Stimulated activated CD8-positive, alpha-beta memory T cell treated with anti-CD3 and anti-CD28 coated beads, Interleukin-4, amount 100 ng/mL, for 24 hours (primary cell): ENCODE data around the gene ANO2.

ENCODE experiments used
- DNase-seq: peaks from one replicate; pipeline ENCODE4 v3.0.0-alpha.2; 2020; ENCODE audit warnings: low read depth

Gene ANO2

DNA sequence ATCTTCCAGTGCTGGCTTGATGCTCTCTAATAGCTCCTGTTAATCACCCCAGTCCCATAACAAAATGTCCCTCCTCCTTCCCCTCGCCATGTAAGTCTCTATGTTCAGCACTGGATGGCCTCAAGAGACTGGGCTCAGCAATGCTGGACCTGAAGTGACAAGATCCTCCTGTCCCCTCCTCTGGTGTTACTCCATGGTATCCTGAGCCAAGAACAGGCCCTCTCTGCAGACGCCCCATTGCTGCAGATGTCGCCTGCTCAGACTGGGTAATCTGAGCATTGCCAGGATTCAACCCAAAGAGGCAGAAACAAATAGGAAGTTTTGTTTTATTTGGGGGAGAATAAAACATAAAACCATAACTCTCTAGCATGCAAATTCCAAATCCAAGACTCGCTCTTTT is 363.4 kb downstream of the ANO2 start:
- no peak for DNase-seq

- DNase-seq = no peak
Observed at GRCh38 chr12:5581019-5581418, 364.0 kb downstream of the ANO2 start.

DNA sequence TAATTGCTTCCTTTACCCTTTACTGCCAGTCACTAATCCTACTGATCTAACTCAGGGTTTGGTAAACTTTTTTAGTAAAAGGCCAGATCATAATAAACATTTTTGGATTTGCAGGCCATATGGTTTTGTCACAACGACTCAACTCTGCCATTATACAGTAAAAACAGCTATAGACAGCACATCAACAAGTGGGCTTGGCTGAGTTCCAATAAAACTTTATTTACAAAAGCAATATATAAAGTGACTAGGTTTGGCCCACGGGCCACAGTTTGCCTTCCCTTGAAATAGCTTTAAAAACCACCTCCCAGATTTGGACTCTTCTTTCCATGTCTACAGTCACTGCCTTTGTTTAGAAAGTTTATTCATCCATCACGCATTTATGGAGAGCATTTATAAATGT is 366.3 kb downstream of the ANO2 start:
- DNase-seq = no peak

DNA sequence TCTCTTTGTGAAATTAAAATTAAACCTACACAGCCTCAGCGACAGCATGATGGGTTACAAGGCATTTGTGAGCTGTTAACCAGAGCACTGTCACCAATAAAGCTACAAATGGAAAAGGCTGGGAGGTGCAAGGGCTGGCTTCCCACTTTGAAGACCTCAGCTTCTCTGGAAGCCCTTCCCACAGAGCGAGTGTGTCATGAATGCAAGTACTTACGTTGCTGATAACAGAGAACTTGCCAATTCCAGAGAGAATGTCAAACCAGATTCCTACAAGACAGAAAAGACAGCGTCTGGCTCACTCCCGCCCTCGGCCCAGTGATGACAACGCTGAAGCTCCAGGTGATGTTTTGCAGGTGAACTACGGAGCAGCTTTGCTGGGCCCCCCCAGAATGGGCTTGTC is 367.3 kb downstream of the ANO2 start:
- DNase-seq = no peak

DNA sequence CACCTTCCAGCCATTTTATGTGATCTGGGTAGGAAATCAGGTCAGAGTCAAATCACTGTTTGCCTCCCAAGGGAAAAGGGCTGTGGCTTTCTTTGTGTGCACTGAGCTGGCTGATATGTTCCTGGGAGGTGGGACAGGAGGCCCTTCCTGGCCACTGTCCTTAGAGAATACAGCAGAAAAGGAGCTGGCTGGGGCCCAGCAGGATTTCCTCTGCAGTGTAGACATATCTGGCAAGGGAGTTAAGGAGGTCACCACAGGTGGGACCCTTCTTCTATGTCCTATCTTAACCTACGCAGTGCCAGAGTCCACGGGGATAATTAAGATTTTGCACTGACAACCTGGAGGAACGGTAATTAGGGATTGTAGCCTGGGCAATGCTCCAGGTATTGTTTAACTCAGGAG is 367.8 kb downstream of the ANO2 start:
- DNase-seq = no peak

DNA sequence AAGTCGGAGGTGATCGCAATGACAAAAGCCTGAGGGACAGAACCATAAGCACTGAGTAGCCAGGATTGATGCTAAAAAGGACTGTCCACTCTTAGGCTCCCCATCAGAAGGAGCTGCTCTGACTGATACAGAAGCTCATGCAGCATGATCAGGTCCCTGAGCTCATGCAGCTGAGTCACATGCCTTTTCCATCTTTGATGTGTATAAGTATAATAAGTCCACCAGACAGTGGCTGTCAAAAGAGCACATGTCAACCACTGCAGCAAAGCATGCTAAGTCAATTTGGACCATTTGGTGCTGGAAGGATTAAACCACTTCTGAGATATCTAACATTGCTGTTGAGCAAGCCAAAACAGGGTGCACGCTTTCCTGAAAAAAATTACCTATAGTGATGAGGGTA is 369.1 kb downstream of the ANO2 start:
- no peak for DNase-seq

DNA sequence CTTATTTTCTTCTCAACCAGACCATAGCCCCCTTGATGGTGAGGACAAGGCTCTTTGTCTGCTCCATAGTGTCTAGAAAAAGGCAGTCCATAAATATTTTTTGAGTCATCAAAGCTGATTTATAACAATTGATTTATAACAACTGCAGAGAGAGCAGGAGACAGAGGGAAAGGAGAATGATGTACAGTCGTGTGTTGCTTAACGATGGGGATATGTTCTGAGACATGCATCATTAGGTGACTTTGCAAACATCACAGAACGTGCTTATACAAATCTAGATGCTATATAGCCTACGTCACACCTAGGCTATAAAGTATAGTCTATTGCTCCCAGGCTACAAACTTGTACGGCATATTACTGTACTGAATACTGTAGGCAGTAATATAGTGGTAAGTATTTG is 369.8 kb downstream of the ANO2 start:
- no peak for DNase-seq

- no peak for DNase-seq
Observed at GRCh38 chr12:5573390-5573789, 371.7 kb downstream of the ANO2 start.

- no peak for DNase-seq
Observed at GRCh38 chr12:5571115-5571514, 373.9 kb downstream of the ANO2 start.

- DNase-seq = no peak
Observed at GRCh38 chr12:5570416-5570815, 374.6 kb downstream of the ANO2 start.

DNA sequence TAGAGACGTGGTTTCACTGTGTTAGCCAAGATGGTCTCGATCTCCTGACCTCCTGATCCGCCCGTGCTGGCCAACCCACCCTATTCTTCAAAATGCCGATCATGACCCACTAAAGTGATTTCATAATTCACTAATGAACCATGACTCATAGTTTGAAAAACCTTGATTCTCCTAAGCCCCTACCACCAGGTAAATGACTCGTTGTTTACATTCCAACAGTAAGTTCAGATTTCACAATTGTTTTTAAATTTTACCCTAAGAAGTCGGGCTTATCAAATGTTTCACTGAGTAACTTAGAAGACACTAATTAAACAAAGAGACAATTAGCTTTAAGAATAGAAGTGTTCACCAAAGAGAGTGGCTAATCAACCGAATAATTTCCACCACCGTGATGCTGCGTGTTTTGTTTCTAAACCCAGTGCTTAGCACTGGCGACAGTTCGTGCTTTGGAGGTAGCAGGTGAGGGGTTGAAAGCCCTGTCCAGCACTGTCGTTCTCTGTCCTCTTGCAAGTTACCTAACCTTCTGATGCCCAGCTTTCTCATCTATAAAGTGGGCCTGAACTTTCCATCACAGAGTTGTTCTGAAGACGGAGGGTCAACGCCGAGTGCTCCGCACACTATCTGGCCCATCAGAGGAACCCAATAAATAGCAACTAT is 376.6 kb downstream of the ANO2 start:
- no peak for DNase-seq

DNA sequence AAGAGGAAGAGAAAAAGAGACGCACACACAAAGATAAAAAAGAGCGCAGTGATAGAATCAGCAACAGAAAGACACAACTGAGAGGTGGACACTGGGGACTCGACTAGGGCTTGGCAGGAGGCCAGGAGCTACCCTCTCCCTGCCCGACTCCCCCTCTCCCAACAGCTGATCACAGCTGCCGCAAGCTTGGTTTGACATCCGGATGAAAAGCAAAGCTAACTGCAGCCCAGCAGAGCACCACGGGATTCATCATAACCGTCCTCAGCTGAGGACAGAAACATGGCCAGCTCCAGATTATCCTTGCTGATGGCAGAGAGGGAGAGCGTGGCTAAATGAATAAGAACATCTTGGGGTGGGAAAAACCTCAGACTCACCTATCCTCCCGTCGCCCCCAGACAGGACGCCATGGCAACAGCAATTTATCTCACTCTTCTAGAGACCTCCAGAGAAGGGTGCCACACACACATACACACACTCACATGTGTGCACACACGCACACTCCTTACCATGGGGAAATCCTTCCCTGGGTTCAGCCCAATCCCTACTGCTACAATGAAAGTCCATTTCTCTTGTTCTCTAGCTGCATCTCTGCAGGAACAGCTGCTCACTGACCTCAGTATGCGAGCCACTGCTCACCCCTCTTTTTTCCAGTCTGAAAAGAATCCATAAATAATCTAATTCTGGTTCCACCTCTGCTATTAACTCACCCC is 377.9 kb downstream of the ANO2 start:
- DNase-seq = no peak

GRCh38 chr12:5565933-5566599 is 379.0 kb downstream of the ANO2 start:
- no peak for DNase-seq

DNA sequence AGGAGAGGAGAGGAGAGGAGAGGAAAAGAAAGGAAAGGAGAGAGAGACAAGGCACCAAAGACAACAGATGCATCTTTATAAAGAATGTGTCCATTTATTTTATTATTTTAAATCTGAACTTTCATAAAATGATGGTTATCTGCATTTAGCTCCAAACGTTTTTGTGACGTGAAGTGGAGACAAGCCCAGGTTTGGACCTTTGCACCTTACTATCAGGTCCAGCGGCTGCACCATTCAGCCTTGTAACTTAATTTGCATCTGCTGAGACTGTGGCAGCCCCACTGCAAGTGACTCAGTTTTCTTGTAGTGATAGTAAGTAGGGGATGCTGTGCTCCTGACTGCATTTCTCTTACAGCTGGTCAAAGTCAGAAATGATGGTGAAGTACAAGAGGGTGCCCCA is 382.5 kb downstream of the ANO2 start:
- no peak for DNase-seq

- DNase-seq = no peak
Observed at GRCh38 chr12:5561846-5562245, 383.2 kb downstream of the ANO2 start.

DNA sequence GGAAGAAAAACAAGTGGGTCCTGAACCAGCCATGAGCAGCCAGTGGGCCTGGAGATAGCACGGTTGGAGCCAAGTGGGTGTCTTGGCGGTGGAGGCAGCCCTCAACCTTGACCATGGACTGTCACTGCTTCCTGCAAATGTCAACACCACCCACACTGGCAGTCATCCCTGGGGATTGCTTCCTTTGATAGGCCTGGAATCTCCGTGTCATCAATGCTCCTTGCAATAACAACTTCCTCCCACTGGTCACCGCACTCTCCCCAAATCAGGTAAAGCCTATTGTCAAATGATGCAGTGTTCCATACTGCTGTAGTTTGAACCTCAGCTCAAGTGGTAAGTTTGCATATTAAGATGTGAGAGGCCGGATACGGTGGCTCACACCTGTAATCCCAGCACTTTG is 384.0 kb downstream of the ANO2 start:
- DNase-seq = no peak

DNA sequence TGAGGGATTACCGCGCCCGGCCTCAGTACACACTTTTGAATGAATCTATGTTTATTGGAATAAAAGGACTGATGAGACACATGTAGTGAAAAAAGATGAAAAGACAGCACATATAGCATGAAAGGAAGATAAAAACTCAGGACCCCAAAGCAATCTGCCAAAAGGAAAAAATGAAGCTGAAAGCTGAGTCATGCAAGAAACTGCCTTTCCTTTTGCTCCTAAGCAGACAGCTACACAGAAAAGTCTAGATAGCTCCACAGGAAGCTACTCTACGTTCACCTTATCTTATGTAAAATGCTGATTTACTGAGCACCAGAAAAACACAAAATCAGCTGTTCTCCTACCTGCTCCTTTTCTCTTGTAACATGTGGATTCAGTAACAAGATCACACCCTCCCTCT is 384.8 kb downstream of the ANO2 start:
- DNase-seq = no peak

- DNase-seq = no peak
Observed at GRCh38 chr12:5557906-5558305, 387.2 kb downstream of the ANO2 start.

DNA sequence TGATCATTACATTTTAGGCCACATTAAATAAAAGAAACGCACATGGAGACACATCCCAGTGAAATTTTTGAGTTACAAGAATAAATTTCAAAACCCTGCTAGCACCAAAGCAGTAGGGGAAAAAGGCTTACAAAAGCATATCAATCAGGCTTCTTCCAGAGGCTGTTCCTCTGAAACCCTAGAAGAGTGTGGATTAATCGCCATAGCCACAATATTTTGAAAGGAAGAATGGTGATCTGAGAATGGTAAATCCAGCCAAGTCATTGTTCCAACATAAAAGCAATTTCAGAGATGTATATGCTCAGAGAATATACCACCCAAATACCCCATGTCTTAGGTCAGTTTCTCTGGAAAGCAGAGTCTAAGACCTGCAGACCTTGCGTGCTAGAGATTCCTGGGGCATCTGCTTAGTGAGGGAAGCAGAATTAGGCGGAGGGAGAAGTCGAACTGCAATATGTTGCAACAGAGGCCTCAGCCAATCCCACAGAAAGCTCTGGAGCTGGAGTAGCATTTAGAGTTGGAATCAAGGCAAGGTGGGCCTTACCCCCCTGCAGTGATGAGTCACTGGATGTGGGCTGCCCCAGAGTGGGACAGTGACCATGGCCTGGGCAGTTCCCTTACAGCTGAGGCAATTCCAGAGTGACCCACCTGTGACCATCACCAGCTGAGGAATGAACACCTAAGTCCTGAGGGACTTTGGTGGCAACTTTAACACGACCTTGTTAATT is 387.9 kb downstream of the ANO2 start:
- no peak for DNase-seq

- no peak for DNase-seq
Observed at GRCh38 chr12:5556033-5556614, 388.9 kb downstream of the ANO2 start.

- DNase-seq = no peak
Observed at GRCh38 chr12:5554711-5555110, 390.3 kb downstream of the ANO2 start.

DNA sequence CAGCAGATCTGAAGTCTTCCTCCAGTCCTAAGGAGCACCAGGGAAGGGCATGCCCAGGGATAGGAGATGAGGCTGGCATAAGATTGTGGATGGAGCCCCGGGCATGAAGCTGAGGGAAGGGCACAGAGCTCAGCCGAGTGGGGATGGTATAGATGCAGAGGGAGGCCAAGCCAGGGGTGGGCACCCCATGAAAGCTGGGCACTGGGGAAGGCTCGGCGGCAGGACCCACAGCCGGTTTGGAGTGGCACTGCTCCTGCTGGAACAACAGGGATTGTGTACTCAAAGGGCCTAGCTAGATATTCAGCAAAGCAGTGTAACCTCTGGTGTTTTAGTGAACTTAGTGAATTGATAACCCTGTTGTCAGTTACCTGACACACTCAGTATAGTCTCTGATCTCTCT is 396.0 kb downstream of the ANO2 start:
- no peak for DNase-seq
